ENCODE results near the gene KIF5A.
A peak's percentile ranks its signal among the peaks of the same experiment; 100 is the strongest.
"Not testable (repeated sequence)": the region's sequence is repeated elsewhere in the genome, so short reads cannot be mapped to it uniquely, and the experiment has no call there.

The KIF5A gene

DNA sequence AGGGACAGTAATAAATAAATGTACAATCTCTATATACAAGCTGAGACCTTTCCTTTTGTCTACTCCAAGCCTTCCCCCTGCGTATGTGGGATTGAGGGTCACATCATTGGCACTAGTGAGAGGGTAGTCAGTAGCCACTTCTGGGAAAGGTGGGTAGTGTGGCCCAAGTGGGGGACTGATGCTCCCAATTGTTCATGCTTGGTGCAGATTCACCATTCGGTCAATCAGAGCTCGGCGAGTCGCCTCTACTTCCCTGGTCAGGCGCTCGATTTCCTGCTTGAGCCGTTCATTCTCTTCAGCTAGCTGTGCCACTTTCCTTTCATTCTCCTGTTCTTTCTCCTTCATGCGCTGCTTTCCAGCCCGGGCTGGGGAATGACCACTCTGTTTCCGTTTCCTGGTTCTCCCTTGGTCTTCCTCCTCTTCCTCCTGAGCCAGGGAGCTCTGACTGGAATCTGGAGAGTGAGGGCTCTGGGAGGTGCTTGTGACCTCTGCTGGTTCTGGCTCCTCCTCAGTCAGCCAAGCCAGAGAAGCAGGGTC, 33.2 kb upstream of the KIF5A start:
- Mint-ChIP-seq H3K9me3 (no peaks in the 10 kb centered on the region), H3K4me3 (peak overlapping the region in 1 of 3 experiments; percentile 14), H3K27ac (no peak overlapping the region), H3K36me3 (ENCODE audit: low read depth) (peaks cover 75% of the 10 kb centered on the region), H3K4me1 (peaks cover 31% of the 10 kb centered on the region), H3K27me3 (ENCODE audit: low read depth) (no peaks in the 10 kb centered on the region)
- TF ChIP-seq, protein P1, sequence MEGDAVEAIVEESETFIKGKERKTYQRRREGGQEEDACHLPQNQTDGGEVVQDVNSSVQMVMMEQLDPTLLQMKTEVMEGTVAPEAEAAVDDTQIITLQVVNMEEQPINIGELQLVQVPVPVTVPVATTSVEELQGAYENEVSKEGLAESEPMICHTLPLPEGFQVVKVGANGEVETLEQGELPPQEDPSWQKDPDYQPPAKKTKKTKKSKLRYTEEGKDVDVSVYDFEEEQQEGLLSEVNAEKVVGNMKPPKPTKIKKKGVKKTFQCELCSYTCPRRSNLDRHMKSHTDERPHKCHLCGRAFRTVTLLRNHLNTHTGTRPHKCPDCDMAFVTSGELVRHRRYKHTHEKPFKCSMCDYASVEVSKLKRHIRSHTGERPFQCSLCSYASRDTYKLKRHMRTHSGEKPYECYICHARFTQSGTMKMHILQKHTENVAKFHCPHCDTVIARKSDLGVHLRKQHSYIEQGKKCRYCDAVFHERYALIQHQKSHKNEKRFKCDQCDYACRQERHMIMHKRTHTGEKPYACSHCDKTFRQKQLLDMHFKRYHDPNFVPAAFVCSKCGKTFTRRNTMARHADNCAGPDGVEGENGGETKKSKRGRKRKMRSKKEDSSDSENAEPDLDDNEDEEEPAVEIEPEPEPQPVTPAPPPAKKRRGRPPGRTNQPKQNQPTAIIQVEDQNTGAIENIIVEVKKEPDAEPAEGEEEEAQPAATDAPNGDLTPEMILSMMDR (IDR thresholded peaks at IDR 0.05; ENCODE audit: unreplicated experiment in 3 of 3), result no peak

DNA sequence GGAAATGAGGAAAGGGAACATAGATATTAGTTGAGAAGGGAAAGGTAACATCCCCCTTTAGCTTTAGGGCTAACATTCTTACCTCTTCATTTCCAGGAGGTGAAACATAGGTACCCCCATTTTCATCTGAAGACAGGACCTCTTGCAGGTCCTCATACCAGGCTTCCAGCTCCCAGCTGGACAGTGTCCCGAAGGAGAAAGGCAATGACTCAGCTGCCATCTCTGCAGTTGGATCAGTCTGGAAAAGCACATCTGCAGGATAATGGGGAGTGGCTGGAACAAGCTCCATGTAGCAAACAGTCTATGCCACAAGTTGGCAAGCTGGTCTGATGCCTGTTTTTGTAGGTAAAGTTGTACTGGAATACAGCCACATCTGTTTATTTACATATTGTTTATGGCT, 32.7 kb upstream of the KIF5A start:
- Mint-ChIP-seq H3K4me3 (peak overlapping the region; percentile 62 to 80 (median 73)), H3K27ac (peak overlapping the region in 1 of 3 experiments; percentile 42), H3K27me3 (ENCODE audit: low read depth) (no peaks in the 10 kb centered on the region), H3K4me1 (peaks cover 36% of the 10 kb centered on the region), H3K36me3 (ENCODE audit: low read depth) (peaks cover 70% of the 10 kb centered on the region), H3K9me3 (no peaks in the 10 kb centered on the region)
- TF ChIP-seq, protein P1 (IDR thresholded peaks at IDR 0.05; ENCODE audit: unreplicated experiment in 3 of 3), result no peak

DNA sequence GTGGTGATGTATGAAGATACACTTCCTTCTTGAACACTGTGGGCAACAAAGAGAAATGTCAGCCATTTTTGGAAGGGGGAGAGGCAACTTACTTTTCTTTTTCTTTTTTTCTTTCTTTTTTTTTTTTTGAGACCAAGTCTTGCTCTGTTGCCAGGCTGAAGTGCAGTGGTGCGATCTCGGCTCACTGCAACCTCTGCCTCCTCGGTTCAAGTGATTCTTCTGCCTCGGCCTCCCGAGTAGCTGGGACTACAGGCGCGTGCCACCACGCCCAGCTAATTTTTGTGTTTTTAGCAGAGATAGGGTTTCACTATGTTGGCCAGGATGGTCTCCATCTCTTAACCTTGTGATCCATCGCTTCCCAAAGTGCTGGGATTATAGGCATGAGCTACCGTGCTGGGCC, 32.1 kb upstream of the KIF5A start:
- H3K9me3 Mint-ChIP-seq; H3K27me3 Mint-ChIP-seq (ENCODE audit: low read depth): not testable (repeated sequence)
- peak overlapping the region in 2 of 3 experiments; percentile 31 to 60 for H3K27ac Mint-ChIP-seq
- peaks cover 64% of the 10 kb centered on the region for H3K36me3 Mint-ChIP-seq (ENCODE audit: low read depth)
- peaks cover 36% of the 10 kb centered on the region for H3K4me1 Mint-ChIP-seq
- peak overlapping the region; percentile 62 to 100 (median 73) for H3K4me3 Mint-ChIP-seq

DNA sequence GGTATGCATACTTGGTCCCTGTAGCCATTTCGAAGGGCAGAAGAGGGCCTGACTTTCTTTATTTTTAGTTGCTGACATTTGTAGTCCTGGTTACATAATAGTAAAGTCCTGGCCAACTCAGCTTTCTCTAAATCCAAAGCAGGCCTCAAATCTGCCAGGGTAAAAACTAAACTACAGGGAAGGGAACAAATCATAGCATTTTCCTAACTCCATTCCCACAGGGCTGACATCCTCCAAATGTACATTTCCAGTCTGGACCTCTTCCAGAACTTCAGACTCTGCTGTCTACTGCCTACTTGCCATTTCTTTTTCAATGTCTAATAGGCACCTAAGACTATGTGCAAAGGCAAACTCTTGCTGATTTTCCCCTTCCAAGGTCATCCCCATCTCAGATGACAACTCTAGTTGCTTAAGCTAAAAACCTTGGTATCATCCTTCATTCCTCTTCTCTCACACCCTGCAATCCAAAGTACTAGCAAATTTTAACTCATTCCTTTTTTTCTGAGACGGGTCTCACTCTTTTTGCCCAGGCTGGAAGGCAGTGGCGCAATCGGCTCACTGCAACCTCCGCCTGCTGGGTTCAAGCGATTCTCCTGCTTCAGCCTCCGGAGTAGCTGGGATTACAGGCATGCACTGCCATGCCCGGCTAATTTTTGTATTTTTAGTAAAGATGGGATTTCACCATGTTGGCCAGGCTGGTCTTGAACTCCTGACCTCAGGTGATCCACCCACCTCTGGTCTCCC, 31.5 kb upstream of the KIF5A start:
- H3K36me3 Mint-ChIP-seq (ENCODE audit: low read depth), result peaks cover 58% of the 10 kb centered on the region
- H3K4me1 Mint-ChIP-seq, result peaks cover 40% of the 10 kb centered on the region
- H3K4me3 Mint-ChIP-seq, result peak overlapping the region; percentile 95 to 100 (median 98)
- TF ChIP-seq, protein P1 (IDR thresholded peaks at IDR 0.05; ENCODE audit: unreplicated experiment in 3 of 3), result no peak
- no peaks in the 10 kb centered on the region for H3K27me3 Mint-ChIP-seq (ENCODE audit: low read depth)
- no peaks in the 10 kb centered on the region for H3K9me3 Mint-ChIP-seq
- peak overlapping the region; percentile 39 to 99 (median 60) for H3K27ac Mint-ChIP-seq

DNA sequence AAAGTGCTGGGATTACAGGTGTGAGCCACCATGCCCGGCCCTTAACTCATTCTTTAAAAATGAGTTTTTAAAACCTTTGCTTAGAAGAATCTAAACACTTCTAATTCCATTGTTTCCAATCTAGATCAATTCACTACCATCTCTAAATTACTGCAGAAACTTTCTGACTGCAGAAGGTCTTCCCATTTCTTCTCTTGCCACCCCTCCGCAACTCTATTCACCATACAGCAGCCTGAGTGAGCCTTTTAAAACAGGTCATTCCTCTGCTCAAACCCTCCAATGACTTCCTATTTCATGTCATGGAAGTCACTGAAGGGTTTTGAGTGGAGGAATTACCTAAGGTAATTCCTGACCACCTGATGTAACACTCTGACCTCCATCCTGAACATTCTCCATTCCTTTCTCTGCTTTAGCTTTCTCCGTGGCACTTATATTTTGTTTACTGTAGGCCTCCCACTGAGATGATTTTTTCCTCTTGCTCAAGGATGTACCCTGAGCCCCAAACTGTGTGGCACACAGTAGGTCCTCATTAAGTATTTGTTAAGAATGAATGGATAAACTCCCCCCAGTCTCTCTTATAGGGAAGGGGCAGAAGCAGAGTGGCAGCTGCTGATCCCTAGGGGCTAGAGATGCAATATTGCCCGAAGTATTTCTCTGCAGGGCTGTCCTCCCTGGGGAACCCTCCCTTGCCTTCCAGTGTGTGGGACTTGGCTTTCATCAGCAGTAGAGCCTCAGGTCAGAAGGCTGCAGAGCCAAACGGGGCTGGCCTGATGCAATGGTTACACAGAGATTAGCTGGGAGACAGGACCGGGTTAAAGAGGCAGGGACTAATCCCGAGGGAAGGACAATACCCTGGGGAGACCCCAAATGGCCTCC, 30.7 kb upstream of the KIF5A start:
- TF ChIP-seq, protein P1 (IDR thresholded peaks at IDR 0.05; ENCODE audit: unreplicated experiment in 3 of 3), result no peak
- Mint-ChIP-seq H3K4me3 (peak overlapping the region; percentile 95 to 100 (median 98)), H3K36me3 (ENCODE audit: low read depth) (peaks cover 54% of the 10 kb centered on the region), H3K4me1 (peaks cover 48% of the 10 kb centered on the region), H3K27ac (peak overlapping the region; percentile 99 to 100 (median 99)), H3K9me3 (no peaks in the 10 kb centered on the region), H3K27me3 (ENCODE audit: low read depth) (no peaks in the 10 kb centered on the region)

DNA sequence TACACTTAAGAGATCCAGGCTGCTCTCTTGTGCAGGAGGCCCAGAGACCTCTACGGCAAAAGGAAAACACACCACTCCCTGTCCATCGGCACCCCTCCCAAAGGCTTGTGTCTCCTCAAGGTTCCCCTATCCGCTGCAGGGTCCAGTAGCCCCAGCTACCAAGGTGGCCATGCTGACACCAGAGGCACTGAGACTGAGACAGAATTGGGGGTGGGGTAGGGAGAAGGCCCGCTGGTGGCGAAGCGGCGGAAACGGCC, 30.1 kb upstream of the KIF5A start:
- Mint-ChIP-seq H3K4me1 (peaks cover 53% of the 10 kb centered on the region), H3K4me3 (peak overlapping the region; percentile 95 to 100 (median 98)), H3K27me3 (ENCODE audit: low read depth) (no peaks in the 10 kb centered on the region), H3K9me3 (no peaks in the 10 kb centered on the region), H3K36me3 (ENCODE audit: low read depth) (peaks cover 53% of the 10 kb centered on the region), H3K27ac (peak overlapping the region; percentile 99 to 100 (median 99))
- TF ChIP-seq, protein P1 (IDR thresholded peaks at IDR 0.05; ENCODE audit: unreplicated experiment in 3 of 3), result no peak
